ENCODE measurements around the gene CCDC57. TPM values are rescaled to one million over a fixed set of nuclear protein-coding genes. Genes with fewer than 3 reads are reported as not detected.

The CCDC57 gene
- total RNA-seq, 4 donors from 2014 or later, result 8.8 to 31.5 (median 17.1) TPM

- TF ChIP-seq CTCF (IDR thresholded peaks at IDR 0.05; ENCODE audit: low read depth), result no peak
Observed at GRCh38 chr17:82092628-82092994, 120.0 kb downstream of the CCDC57 start.

GRCh38 chr17:82092094-82092586, 120.5 kb downstream of the CCDC57 start:
- TF ChIP-seq CTCF (IDR thresholded peaks at IDR 0.05; ENCODE audit: low read depth), result no peak

- no peak for TF ChIP-seq CTCF (IDR thresholded peaks at IDR 0.05; ENCODE audit: low read depth)
Observed at GRCh38 chr17:82091264-82092066, 121.2 kb downstream of the CCDC57 start.

GRCh38 chr17:82090549-82091263, 121.9 kb downstream of the CCDC57 start:
- no peak for TF ChIP-seq CTCF (IDR thresholded peaks at IDR 0.05; ENCODE audit: low read depth)

GRCh38 chr17:82089723-82090548, 122.7 kb downstream of the CCDC57 start:
- no peak for TF ChIP-seq CTCF (IDR thresholded peaks at IDR 0.05; ENCODE audit: low read depth)

GRCh38 chr17:82088838-82089722, 123.6 kb downstream of the CCDC57 start:
- TF ChIP-seq CTCF (IDR thresholded peaks at IDR 0.05; ENCODE audit: low read depth), result no peak
